ENCODE data around the gene SSH3. TPM values are rescaled to one million over a fixed set of nuclear protein-coding genes. Genes with fewer than 3 reads are reported as not detected.
"Not testable (repeated sequence)": the region's sequence is repeated elsewhere in the genome, so short reads cannot be mapped to it uniquely, and the experiment has no call there.

Gene SSH3
- total RNA-seq, 1 donor from 2014 or later: 35.0 TPM

DNA sequence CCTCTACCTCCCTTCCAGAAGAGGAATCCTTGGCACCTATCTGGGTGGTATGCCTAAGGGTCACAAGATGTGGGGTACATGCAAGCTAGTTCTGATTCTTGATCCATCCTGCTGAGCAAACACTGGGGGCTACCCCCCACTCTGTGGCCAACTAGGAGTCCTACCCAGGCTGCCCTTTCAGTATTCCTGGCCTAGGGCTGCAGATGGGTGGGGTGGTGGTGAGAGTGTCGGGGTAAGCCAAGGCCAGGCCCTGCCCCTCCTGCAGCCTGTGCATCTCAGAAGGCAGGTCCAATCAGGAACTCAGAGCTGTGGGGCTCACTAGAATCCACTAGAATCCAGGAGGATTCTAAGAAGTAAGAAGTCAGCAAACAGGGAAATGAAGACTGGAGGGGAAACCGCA lies 10.9 kb downstream of the SSH3 start:
- H3K4me3 ChIP-seq (ENCODE audit: low read depth, low read length): no peak overlapping the region
- peaks cover 13% of the 10 kb centered on the region for H3K36me3 ChIP-seq (ENCODE audit: control insufficient read depth, insufficient read depth, low read length)
- H3K27me3 ChIP-seq (ENCODE audit: control insufficient read depth, insufficient read depth, low read length): no peaks in the 10 kb centered on the region
- no peak for DNase-seq (ENCODE audit: low read depth)
- FAIRE-seq: no peak
- TF ChIP-seq, protein P1, sequence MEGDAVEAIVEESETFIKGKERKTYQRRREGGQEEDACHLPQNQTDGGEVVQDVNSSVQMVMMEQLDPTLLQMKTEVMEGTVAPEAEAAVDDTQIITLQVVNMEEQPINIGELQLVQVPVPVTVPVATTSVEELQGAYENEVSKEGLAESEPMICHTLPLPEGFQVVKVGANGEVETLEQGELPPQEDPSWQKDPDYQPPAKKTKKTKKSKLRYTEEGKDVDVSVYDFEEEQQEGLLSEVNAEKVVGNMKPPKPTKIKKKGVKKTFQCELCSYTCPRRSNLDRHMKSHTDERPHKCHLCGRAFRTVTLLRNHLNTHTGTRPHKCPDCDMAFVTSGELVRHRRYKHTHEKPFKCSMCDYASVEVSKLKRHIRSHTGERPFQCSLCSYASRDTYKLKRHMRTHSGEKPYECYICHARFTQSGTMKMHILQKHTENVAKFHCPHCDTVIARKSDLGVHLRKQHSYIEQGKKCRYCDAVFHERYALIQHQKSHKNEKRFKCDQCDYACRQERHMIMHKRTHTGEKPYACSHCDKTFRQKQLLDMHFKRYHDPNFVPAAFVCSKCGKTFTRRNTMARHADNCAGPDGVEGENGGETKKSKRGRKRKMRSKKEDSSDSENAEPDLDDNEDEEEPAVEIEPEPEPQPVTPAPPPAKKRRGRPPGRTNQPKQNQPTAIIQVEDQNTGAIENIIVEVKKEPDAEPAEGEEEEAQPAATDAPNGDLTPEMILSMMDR (IDR thresholded peaks at IDR 0.05; ENCODE audit: insufficient read depth, low read length, severe bottlenecking): no peak

DNA sequence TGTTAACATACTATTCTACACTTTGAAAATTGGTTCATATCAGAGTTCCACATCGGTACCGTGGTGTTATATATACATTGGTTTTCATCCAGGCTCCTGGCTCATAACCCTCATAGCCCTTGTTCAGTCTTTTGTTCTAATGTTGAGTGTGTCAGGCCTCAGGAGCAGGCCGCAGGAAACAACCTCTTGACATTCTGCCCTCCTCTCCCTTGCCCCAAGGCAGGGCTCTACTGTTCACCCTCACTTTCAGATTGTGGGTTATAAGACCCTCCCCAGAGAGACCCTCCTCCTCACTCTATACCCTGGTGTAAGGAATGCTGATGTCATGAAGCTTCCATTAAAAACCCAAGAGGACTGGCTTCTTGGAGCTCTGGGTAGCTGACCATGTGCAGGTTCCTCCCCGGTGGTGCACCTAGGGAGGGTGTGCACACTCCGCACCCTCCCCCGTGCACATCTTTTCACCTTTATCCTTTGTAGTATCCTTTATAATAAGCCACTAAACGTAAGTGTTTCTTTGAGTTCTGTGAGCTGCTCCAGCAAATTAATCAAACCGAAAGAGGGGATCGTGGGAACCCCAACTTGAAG lies 12.1 kb downstream of the SSH3 start:
- no peak for FAIRE-seq
- TF ChIP-seq, protein P1 (IDR thresholded peaks at IDR 0.05; ENCODE audit: insufficient read depth, low read length, severe bottlenecking): no peak
- no peak for DNase-seq (ENCODE audit: low read depth)

DNA sequence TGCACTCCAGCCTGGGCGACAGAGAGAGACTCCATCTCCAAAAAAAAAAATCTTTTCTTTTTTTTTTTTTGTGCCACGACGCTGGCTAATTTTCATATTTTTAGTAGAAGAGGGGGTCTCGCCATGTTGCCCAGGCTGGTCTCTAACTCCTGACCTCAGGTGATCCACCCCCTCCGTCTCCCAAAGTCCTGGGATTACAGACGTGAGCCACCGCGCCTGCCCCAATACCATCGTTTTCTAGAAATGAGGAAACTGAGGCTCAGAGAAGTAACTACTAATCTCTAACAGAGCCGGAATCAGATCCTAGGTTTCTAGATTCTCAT lies 13.5 kb downstream of the SSH3 start:
- Histone ChIP-seq H3K4me3 (ENCODE audit: low read depth, low read length) (peak overlapping the region; percentile 90), H3K36me3 (ENCODE audit: control insufficient read depth, insufficient read depth, low read length) (peaks cover 1% of the 10 kb centered on the region), H3K27me3 (ENCODE audit: control insufficient read depth, insufficient read depth, low read length) (no peaks in the 10 kb centered on the region)
- TF ChIP-seq, protein P1 (IDR thresholded peaks at IDR 0.05; ENCODE audit: insufficient read depth, low read length, severe bottlenecking): no peak
- FAIRE-seq (no peak), DNase-seq (ENCODE audit: low read depth) (no peak)

More for the DNA sequence above, 12.1 kb downstream of the SSH3 start:
- Histone ChIP-seq H3K4me3 (ENCODE audit: low read depth, low read length) (no peak overlapping the region), H3K27me3 (ENCODE audit: control insufficient read depth, insufficient read depth, low read length) (no peaks in the 10 kb centered on the region), H3K36me3 (ENCODE audit: control insufficient read depth, insufficient read depth, low read length) (peaks cover 6% of the 10 kb centered on the region)

DNA sequence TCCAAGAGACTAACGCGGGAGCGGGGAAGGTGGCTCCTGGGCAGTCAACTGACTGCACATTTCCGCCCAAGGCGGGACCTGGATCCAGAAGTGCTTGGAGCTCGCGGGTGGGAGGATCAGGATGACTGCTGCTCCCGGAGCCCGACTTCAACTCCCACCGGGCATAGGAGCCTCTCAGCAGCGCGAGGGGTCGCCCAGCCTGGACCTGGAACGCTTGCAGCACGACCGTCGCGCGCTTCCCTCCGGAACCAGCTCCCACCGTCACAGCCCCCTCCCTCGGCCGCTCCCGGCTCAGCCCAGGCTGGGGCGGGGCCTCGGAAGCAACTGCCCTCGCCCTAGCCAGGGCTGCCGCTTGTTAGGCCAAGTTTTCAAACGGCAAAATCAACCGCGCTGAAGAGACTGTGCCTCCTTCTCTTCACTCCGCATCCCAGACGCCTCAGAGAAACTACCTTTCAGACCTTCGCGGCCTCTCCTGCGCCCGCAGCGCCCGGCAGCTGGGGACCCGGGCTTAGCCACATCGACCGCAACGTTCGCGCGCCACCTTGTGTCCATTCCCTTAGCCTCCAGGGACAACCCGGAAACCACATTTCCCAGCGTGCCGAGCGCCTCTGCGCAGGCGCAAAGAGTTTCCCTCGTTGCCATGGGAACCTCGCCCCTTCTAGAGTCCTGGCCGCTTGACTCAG lies 14.0 kb downstream of the SSH3 start:
- peak; percentile 91 for DNase-seq (ENCODE audit: low read depth)
- TF ChIP-seq, protein P1 (IDR thresholded peaks at IDR 0.05; ENCODE audit: insufficient read depth, low read length, severe bottlenecking): peak; percentile 95
- no peak for FAIRE-seq
- no peaks in the 10 kb centered on the region for H3K27me3 ChIP-seq (ENCODE audit: control insufficient read depth, insufficient read depth, low read length)
- peak overlapping the region; percentile 90 for H3K4me3 ChIP-seq (ENCODE audit: low read depth, low read length)
- peaks cover under 1% of the 10 kb centered on the region for H3K36me3 ChIP-seq (ENCODE audit: control insufficient read depth, insufficient read depth, low read length)

DNA sequence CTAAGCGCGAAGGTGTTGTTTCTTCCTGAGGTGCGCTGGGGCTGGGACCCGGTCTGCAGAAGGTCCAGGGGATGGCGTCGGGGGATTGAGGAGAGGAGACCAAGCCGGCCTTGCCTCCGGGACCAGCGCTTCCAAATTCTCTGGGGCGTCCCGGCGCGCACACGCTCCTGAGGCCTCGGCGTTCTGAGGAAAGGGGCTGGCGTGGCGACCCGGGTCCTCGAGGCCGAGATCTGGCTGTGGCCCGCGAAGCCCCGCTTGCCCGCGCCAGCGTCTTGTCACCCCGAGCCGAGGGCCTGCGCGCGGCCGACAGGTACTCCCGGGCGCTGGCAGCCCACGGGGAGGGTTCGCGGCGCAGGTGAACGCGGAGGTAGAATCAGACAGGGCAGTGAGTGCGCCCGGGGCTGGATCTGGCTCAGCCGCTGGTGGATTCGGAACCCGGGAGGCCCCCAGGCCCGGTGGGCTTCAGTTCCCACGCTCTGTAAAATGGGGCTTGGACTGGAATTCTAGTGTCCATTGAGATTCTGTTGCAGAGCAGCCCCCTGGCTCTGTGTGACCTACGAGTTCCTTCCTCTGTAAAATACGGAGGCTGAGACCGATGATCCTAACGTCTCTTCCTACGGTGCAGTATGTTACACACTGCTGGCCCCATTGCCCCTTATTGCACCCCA lies 14.7 kb downstream of the SSH3 start:
- no peak for DNase-seq (ENCODE audit: low read depth)
- no peaks in the 10 kb centered on the region for H3K27me3 ChIP-seq (ENCODE audit: control insufficient read depth, insufficient read depth, low read length)
- TF ChIP-seq, protein P1 (IDR thresholded peaks at IDR 0.05; ENCODE audit: insufficient read depth, low read length, severe bottlenecking): no peak
- peak overlapping the region; percentile 90 for H3K4me3 ChIP-seq (ENCODE audit: low read depth, low read length)
- no peak for FAIRE-seq
- H3K36me3 ChIP-seq (ENCODE audit: control insufficient read depth, insufficient read depth, low read length): peaks cover 3% of the 10 kb centered on the region

DNA sequence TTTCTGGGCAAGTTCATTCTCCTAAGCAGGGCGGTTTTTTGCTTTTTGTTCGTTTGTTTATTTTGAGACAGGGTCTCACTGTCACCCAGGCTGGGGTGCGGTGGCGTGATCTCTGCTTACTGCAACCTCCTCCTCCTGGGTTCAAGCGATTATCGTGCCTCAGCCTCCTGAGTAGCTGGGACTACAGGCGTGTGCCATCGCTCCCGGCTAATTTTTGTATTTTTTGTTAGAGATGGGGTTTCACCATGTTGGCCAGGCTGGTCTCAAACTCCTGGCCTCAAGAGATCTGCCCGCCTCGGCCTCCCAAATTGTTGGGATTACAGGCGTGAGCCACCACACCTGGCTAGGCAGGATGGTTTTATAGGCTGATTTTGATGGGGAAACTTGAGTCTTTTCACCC lies 15.5 kb downstream of the SSH3 start:
- H3K27me3 ChIP-seq (ENCODE audit: control insufficient read depth, insufficient read depth, low read length); DNase-seq (ENCODE audit: low read depth); FAIRE-seq; H3K36me3 ChIP-seq (ENCODE audit: control insufficient read depth, insufficient read depth, low read length): not testable (repeated sequence)
- peak overlapping the region; percentile 90 for H3K4me3 ChIP-seq (ENCODE audit: low read depth, low read length)

Data from bronchial epithelial cell (primary cell).